Upper lobe of right lung (tissue), 1 donor: ENCODE data around the gene SPTLC3. TPM values are rescaled to one million over a fixed set of nuclear protein-coding genes. Genes with fewer than 3 reads are reported as not detected.

ENCODE experiments used
- ATAC-seq: fragments of 200-7000 bp; cut with Tn5 transposase; one replicate; pipeline ENCODE4 v1.9.1; 2020; ENCODE audit warnings: mild to moderate bottlenecking, moderate library complexity
- DNase-seq: peaks from one replicate; pipeline ENCODE4 v3.0.0-alpha.2; 2020
- H3K27ac ChIP-seq: fragments of 200-600 bp; one replicate; pipeline ENCODE4 v1.8.0; 2022
- H3K27me3 ChIP-seq: fragments of 200-600 bp; one replicate; pipeline ENCODE4 v1.8.0; 2022; ENCODE audit warnings: mild to moderate bottlenecking
- H3K36me3 ChIP-seq: fragments of 200-600 bp; one replicate; pipeline ENCODE4 v1.8.0; 2022
- H3K4me1 ChIP-seq: fragments of 200-600 bp; one replicate; pipeline ENCODE4 v1.8.0; 2022
- H3K4me3 ChIP-seq: fragments of 200-600 bp; one replicate; pipeline ENCODE4 v1.8.0; 2022; ENCODE audit warnings: mild to moderate bottlenecking
- H3K9me3 ChIP-seq: fragments of 200-600 bp; one replicate; pipeline ENCODE4 v1.8.0; 2022
- intact Hi-C: fragments of 100-400 bp; cut with DNase I; formaldehyde crosslinking; loops from one replicate; pipeline ENCODE4 v1.11.0; 2022
- long read RNA-seq: library from polyadenylated mRNA; unstranded; transcript quantifications from one replicate; pipeline ENCODE4 v2.0.0, GENCODE V29; 2021
- total RNA-seq: library from RNA; stranded (reverse); fragmentation: NEBNext Ultra II Directional; extraction: Animal tissue kit (Norgen Biotek cat#: 25700); gene quantifications from one replicate; pipeline ENCODE4 v1.2.1, GENCODE V29; 2021
- TF ChIP-seq, protein P1 (sequence below): fragments of 200-600 bp; IDR thresholded peaks from one replicate; pipeline ENCODE4 v1.8.0; 2022; ENCODE audit warnings: antibody characterized with exemption
- donor health status: DM: no; HTN: yes; CAD: no; lungs with severe emphysema.

SPTLC3 gene
- total RNA-seq, result 35.3 TPM
- long read RNA-seq, full-length matches to known transcripts, result 3 of 8 reads
- long read RNA-seq, partial matches to known transcripts, result 0 of 8 reads
- long read RNA-seq, other reads (novel, unspliced or antisense), result 5 of 8 reads

DNA sequence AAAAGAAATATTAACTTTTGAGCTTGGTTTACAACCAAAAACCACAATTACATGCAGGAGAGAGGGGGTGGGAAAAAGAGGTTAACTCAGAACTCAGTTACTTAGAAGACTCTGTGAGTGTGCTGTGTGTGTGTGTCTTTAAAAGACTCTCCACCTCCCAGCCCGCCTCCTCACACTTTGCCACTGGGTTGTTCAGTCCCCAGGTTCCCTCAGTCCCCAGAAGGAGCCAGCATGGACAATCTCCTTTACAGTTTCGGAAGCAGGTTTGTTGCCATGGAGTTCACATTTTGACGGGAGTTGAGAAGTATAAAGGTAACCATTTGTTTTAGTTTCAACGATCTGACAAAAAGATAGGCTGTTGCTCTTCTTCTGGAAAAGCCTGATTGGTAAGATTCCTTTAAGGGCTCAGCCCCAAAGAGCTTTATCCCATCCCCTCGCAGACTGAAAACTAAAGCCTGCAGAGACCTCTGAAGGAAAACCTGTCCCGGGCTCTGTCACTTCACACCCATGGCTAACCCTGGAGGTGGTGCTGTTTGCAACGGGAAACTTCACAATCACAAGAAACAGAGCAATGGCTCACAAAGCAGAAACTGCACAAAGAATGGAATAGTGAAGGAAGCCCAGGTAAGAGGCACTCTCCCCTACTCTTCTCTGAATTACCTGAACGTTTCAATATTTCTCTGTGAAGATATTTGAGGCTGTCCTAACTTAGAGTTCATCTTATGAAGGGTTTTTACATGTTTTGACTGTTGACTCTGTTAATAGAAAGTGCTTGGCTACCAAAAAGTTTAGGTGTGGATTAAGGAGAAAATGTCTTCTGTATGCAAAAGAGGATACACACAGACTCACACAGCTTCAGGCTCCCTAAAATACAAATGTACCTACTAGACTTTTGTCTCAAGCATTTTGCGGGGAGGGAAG is at the start of gene SPTLC3:
TSS of gene SPTLC3 (plus strand) at position 212 of the 921 bp plus-strand sequence. CDS start at position 508, 296 bp downstream.
- H3K9me3 ChIP-seq, result no peaks in the 10 kb centered on the region
- H3K4me1 ChIP-seq, result peaks cover 13% of the 10 kb centered on the region
- DNase-seq, result no peak
- H3K27me3 ChIP-seq, result no peaks in the 10 kb centered on the region
- H3K4me3 ChIP-seq, result peak within 1 kb of the TSS; percentile 54
- ATAC-seq, result peak; percentile 91
- H3K36me3 ChIP-seq, result no peaks in the 10 kb centered on the region
- H3K27ac ChIP-seq, result peak within 1 kb of the TSS; percentile 78
- TF ChIP-seq, protein P1, sequence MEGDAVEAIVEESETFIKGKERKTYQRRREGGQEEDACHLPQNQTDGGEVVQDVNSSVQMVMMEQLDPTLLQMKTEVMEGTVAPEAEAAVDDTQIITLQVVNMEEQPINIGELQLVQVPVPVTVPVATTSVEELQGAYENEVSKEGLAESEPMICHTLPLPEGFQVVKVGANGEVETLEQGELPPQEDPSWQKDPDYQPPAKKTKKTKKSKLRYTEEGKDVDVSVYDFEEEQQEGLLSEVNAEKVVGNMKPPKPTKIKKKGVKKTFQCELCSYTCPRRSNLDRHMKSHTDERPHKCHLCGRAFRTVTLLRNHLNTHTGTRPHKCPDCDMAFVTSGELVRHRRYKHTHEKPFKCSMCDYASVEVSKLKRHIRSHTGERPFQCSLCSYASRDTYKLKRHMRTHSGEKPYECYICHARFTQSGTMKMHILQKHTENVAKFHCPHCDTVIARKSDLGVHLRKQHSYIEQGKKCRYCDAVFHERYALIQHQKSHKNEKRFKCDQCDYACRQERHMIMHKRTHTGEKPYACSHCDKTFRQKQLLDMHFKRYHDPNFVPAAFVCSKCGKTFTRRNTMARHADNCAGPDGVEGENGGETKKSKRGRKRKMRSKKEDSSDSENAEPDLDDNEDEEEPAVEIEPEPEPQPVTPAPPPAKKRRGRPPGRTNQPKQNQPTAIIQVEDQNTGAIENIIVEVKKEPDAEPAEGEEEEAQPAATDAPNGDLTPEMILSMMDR, result no peak
- intact Hi-C loops, result no loop called here

DNA sequence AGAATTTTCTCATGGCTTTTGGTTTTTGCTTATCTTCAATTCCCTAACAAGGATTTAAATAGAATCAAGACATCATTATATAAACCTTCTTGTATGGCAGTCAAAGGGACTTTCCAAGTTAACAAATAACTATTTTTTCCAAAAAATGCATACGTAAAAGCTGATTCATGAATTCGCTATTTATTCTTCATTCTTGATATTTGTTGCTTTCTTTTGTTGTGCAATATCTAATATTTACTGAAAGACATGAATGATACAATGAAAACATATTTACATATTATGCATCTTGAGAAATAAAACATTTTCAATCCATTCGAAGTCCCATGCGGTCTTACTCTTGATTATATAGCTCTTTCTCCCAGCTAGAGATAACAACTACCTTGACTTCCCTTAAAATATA is 47.0 kb upstream of the SPTLC3 start:
- H3K4me1 ChIP-seq, result no peaks in the 10 kb centered on the region
- H3K9me3 ChIP-seq, result no peaks in the 10 kb centered on the region
- DNase-seq (no peak), ATAC-seq (no peak)
- H3K36me3 ChIP-seq, result no peaks in the 10 kb centered on the region
- H3K27ac ChIP-seq, result no peak overlapping the region
- no peak overlapping the region for H3K4me3 ChIP-seq
- TF ChIP-seq, protein P1, result no peak
- no peaks in the 10 kb centered on the region for H3K27me3 ChIP-seq
- intact Hi-C loops, result no loop called here

DNA sequence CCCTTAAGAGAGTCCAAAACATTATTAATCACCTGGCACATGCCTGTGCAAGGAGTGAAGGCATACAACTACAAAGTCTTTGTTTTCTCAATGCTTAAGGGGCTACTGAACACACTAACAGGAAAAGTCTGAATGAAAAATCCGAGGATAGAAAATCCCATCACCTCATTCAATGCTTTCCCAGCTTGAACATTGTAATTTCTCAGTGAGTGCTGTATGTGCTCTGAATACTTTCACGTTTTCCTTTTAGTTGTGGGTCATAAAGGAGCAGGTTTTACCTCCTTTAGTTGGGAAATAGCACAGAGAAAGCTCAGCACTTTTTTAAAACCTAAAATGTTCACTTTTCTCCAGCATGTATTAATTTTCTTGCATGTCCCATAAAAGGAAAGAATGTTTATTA is 45.9 kb upstream of the SPTLC3 start:
- Histone ChIP-seq H3K4me1 (no peaks in the 10 kb centered on the region), H3K27ac (no peak overlapping the region), H3K27me3 (no peaks in the 10 kb centered on the region), H3K9me3 (no peaks in the 10 kb centered on the region), H3K36me3 (no peaks in the 10 kb centered on the region), H3K4me3 (no peak overlapping the region)
- TF ChIP-seq, protein P1, result no peak
- no peak for DNase-seq
- intact Hi-C loops, result no loop called here
- no peak for ATAC-seq

- H3K4me1 ChIP-seq, result no peaks in the 10 kb centered on the region
- no peaks in the 10 kb centered on the region for H3K27me3 ChIP-seq
- H3K36me3 ChIP-seq, result no peaks in the 10 kb centered on the region
- H3K27ac ChIP-seq, result no peak overlapping the region
- TF ChIP-seq, protein P1, result no peak
- ATAC-seq (no peak), DNase-seq (no peak)
- H3K4me3 ChIP-seq, result no peak overlapping the region
- no peaks in the 10 kb centered on the region for H3K9me3 ChIP-seq
- intact Hi-C loops, result no loop called here
Measured at GRCh38 chr20:12963416-12963815, 45.4 kb upstream of the SPTLC3 start.

- H3K9me3 ChIP-seq, result no peaks in the 10 kb centered on the region
- intact Hi-C loops, result no loop called here
- no peaks in the 10 kb centered on the region for H3K36me3 ChIP-seq
- ATAC-seq, result no peak
- no peak for DNase-seq
- no peaks in the 10 kb centered on the region for H3K4me1 ChIP-seq
- no peaks in the 10 kb centered on the region for H3K27me3 ChIP-seq
- no peak overlapping the region for H3K4me3 ChIP-seq
- TF ChIP-seq, protein P1, result no peak
- no peak overlapping the region for H3K27ac ChIP-seq
Measured at GRCh38 chr20:12965212-12965869, 43.4 kb upstream of the SPTLC3 start.
